ENCODE data around the gene HOXD8. TPM values are rescaled to one million over a fixed set of nuclear protein-coding genes. Genes with fewer than 3 reads are reported as not detected.

The HOXD8 gene
- total and polyA plus RNA-seq, 2 experiments from 2014 or later = 19.7 to 27.8 TPM

- H3K27ac ChIP-seq = no peak overlapping the region
- H3F3A ChIP-seq (ENCODE audit: insufficient read depth) = peaks cover 30% of the 10 kb centered on the region
- H3K9ac ChIP-seq = no peak overlapping the region
- H3K9me2 ChIP-seq (ENCODE audit: insufficient read depth) = no peaks in the 10 kb centered on the region
- H3K27me3 ChIP-seq (replicated peaks; ENCODE audit: insufficient read depth) = no peaks in the 10 kb centered on the region
- H4K20me1 ChIP-seq (ENCODE audit: insufficient read depth) = no peaks in the 10 kb centered on the region
- 83 to 88% methylated on average over 2 of the region's 2 CpGs for WGBS, 2 experiments (ENCODE audit: low coverage in 1 of 2, low lambda C conversion rate in 2 of 2, missing lambda C conversion rate in 2 of 2)
- H3K36me3 ChIP-seq (ENCODE audit: low read depth) = no peaks in the 10 kb centered on the region
- H3K9me3 ChIP-seq (ENCODE audit: low read depth) = no peaks in the 10 kb centered on the region
- H3K4me3 ChIP-seq = no peak overlapping the region
- DNase-seq = no peak
- in situ Hi-C loops (cut with MboI) = loop anchor here (25.0 kb wide), 1 partner anchor 1636 kb away; no protein-coding TSS in a partner anchor
- H2AFZ ChIP-seq = no peak overlapping the region
- H3K79me2 ChIP-seq (ENCODE audit: insufficient read depth) = peaks cover 46% of the 10 kb centered on the region
- TF ChIP-seq EZH2phosphoT487 (IDR thresholded peaks at IDR 0.05; ENCODE audit: insufficient read depth, low read depth) (no peak), EZH2 (IDR thresholded peaks at IDR 0.05; ENCODE audit: insufficient read depth, poor library complexity, severe bottlenecking) (no peak)
- H3K4me2 ChIP-seq (ENCODE audit: unreplicated experiment) = no peak overlapping the region
- H3K4me1 ChIP-seq (ENCODE audit: insufficient read depth) = peaks cover 8% of the 10 kb centered on the region
These were observed 28.2 kb upstream of the HOXD8 start for GRCh38 chr2:176101216-176101830.

GRCh38 chr2:176101842-176102241 is 27.7 kb upstream of the HOXD8 start:
- H3K4me2 ChIP-seq (ENCODE audit: unreplicated experiment) = no peak overlapping the region
- WGBS, 2 experiments (ENCODE audit: low coverage in 1 of 2, low lambda C conversion rate in 2 of 2, missing lambda C conversion rate in 2 of 2) = 91 to 99% methylated on average over 5 of the region's 5 CpGs

GRCh38 chr2:176102309-176102866 is 27.1 kb upstream of the HOXD8 start:
- no peaks in the 10 kb centered on the region for H4K20me1 ChIP-seq (ENCODE audit: insufficient read depth)
- 0 out of 2 replicates have a peak overlapping the region, but pooled peaks have one; percentile 93 for H3K9ac ChIP-seq
- peaks cover 23% of the 10 kb centered on the region for H3F3A ChIP-seq (ENCODE audit: insufficient read depth)
- H3K27ac ChIP-seq = no peak overlapping the region; the same call in 1 of the 2 replicates
- no peak overlapping the region for H3K4me2 ChIP-seq (ENCODE audit: unreplicated experiment)
- no peaks in the 10 kb centered on the region for H3K9me2 ChIP-seq (ENCODE audit: insufficient read depth)
- H3K4me1 ChIP-seq (ENCODE audit: insufficient read depth) = peaks cover 8% of the 10 kb centered on the region
- 88 to 91% methylated on average over 7 of the region's 7 CpGs for WGBS, 2 experiments (ENCODE audit: low coverage in 1 of 2, low lambda C conversion rate in 2 of 2, missing lambda C conversion rate in 2 of 2)
- no peaks in the 10 kb centered on the region for H3K27me3 ChIP-seq (replicated peaks; ENCODE audit: insufficient read depth)
- no peak for DNase-seq
- H3K36me3 ChIP-seq (ENCODE audit: low read depth) = no peaks in the 10 kb centered on the region
- H3K9me3 ChIP-seq (ENCODE audit: low read depth) = no peaks in the 10 kb centered on the region
- H3K79me2 ChIP-seq (ENCODE audit: insufficient read depth) = peaks cover 56% of the 10 kb centered on the region
- peak overlapping the region; percentile 88; the same call in 1 of the 2 replicates for H3K4me3 ChIP-seq
- TF ChIP-seq EZH2 (IDR thresholded peaks at IDR 0.05; ENCODE audit: insufficient read depth, poor library complexity, severe bottlenecking) (no peak), EZH2phosphoT487 (IDR thresholded peaks at IDR 0.05; ENCODE audit: insufficient read depth, low read depth) (no peak)
- no peak overlapping the region; the same call in 1 of the 2 replicates for H2AFZ ChIP-seq
- in situ Hi-C loops (cut with MboI) = loop anchor here (25.0 kb wide), 1 partner anchor 1635 kb away; no protein-coding TSS in a partner anchor

More at GRCh38 chr2:176101842-176102241, 27.7 kb upstream of the HOXD8 start:
- Histone ChIP-seq H3K4me1 (ENCODE audit: insufficient read depth) (peaks cover 8% of the 10 kb centered on the region), H3F3A (ENCODE audit: insufficient read depth) (peaks cover 27% of the 10 kb centered on the region), H3K4me3 (no peak overlapping the region), H3K36me3 (ENCODE audit: low read depth) (no peaks in the 10 kb centered on the region), H3K9ac (no peak overlapping the region), H2AFZ (no peak overlapping the region), H3K79me2 (ENCODE audit: insufficient read depth) (peaks cover 51% of the 10 kb centered on the region), H3K27ac (no peak overlapping the region), H3K27me3 (replicated peaks; ENCODE audit: insufficient read depth) (no peaks in the 10 kb centered on the region), H3K9me3 (ENCODE audit: low read depth) (no peaks in the 10 kb centered on the region), H3K9me2 (ENCODE audit: insufficient read depth) (no peaks in the 10 kb centered on the region), H4K20me1 (ENCODE audit: insufficient read depth) (no peaks in the 10 kb centered on the region)
- no peak for TF ChIP-seq EZH2 (IDR thresholded peaks at IDR 0.05; ENCODE audit: insufficient read depth, poor library complexity, severe bottlenecking)
- TF ChIP-seq EZH2phosphoT487 (IDR thresholded peaks at IDR 0.05; ENCODE audit: insufficient read depth, low read depth) = no peak
- no peak for DNase-seq
- in situ Hi-C loops (cut with MboI) = loop anchor here (25.0 kb wide), 1 partner anchor 1635 kb away; no protein-coding TSS in a partner anchor

DNA sequence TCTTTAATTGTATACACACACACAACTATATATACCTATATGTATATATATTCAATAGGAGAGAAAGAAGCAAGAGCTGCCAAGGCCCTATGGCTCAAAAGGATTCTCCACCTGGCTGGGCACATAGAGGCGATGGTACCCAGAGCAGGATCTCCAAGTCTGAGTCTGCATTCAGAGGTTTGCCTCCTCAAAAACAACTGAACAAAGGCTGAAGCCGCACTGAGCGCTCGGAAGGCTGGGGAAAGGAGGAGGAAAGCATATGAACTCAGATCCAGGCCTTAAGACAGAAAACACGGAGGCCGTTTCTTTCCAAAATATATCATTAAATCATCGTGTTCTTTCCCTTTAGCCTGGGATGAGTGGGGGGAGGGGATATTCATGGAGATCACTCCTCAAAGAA is 26.3 kb upstream of the HOXD8 start:
- TF ChIP-seq EZH2phosphoT487 (IDR thresholded peaks at IDR 0.05; ENCODE audit: insufficient read depth, low read depth) (no peak), EZH2 (IDR thresholded peaks at IDR 0.05; ENCODE audit: insufficient read depth, poor library complexity, severe bottlenecking) (no peak)
- WGBS, 2 experiments (ENCODE audit: low coverage in 1 of 2, low lambda C conversion rate in 2 of 2, missing lambda C conversion rate in 2 of 2) = 21 to 29% methylated on average over 7 of the region's 7 CpGs

More for the DNA sequence above, 26.3 kb upstream of the HOXD8 start:
- no peaks in the 10 kb centered on the region for H3K36me3 ChIP-seq (ENCODE audit: low read depth)
- H3K27ac ChIP-seq = peak overlapping the region; percentile 89
- no peaks in the 10 kb centered on the region for H3K27me3 ChIP-seq (replicated peaks; ENCODE audit: insufficient read depth)
- DNase-seq = peak; percentile 49
- peaks cover 23% of the 10 kb centered on the region for H3F3A ChIP-seq (ENCODE audit: insufficient read depth)
- peak overlapping the region; percentile 93 for H3K9ac ChIP-seq
- no peaks in the 10 kb centered on the region for H3K9me3 ChIP-seq (ENCODE audit: low read depth)
- H2AFZ ChIP-seq = peak overlapping the region; percentile 82
- peaks cover 62% of the 10 kb centered on the region for H3K79me2 ChIP-seq (ENCODE audit: insufficient read depth)
- no peaks in the 10 kb centered on the region for H3K9me2 ChIP-seq (ENCODE audit: insufficient read depth)
- H3K4me2 ChIP-seq (ENCODE audit: unreplicated experiment) = peak overlapping the region; percentile 95
- H3K4me1 ChIP-seq (ENCODE audit: insufficient read depth) = peaks cover 8% of the 10 kb centered on the region
- H4K20me1 ChIP-seq (ENCODE audit: insufficient read depth) = no peaks in the 10 kb centered on the region
- in situ Hi-C loops (cut with MboI) = loop anchor here (25.0 kb wide), 1 partner anchor 1634 kb away; no protein-coding TSS in a partner anchor
- H3K4me3 ChIP-seq = peak overlapping the region; percentile 88
